NOMO-1 treated with dmso at 0.1 percent for 144 hours (cell line): ENCODE data around the gene TNFRSF1A.

Experiments used
- DNase-seq: peaks from one replicate; lab custom pipeline; 2025; ENCODE audit not compliant: unreplicated experiment; lab: John Stamatoyannopoulos, UW

TNFRSF1A gene

GRCh38 chr12:6279631-6280030, 62.2 kb downstream of the TNFRSF1A start:
- no peak for DNase-seq

GRCh38 chr12:6279256-6279628, 62.6 kb downstream of the TNFRSF1A start:
- DNase-seq = no peak
